K562 (cell line): Measurements from ENCODE around the gene SOBP. TPM values are rescaled to one million over a fixed set of nuclear protein-coding genes. Genes with fewer than 3 reads are reported as not detected.

ENCODE experiments used
- ATAC-seq: fragments of 200-7000 bp; cut with Tn5 transposase; 3 replicates; pipeline ENCODE4 v1.9.1; 2020; ENCODE audit warnings: moderate library complexity
- BruUV-seq: library from RNA; stranded (reverse); fragments of 400-500 nt; replicated peaks from 2 replicates; lab custom pipeline; 2021; lab: Mats Ljungman, UMichigan
- CTCF ChIA-PET: fragments of 300-600 bp; formaldehyde crosslinking; extraction: SDS; loops from one replicate; lab custom pipeline; 2021; ENCODE audit warnings: low intra/inter-chr PET ratio; lab: Yijun Ruan, JAX
- POLR2A ChIA-PET: fragments of 300-600, 350-650 bp; sonication (Branson Sonifier 250); formaldehyde crosslinking; extraction: SDS; loops from one replicate; lab custom pipeline; 2021; ENCODE audit warnings: antibody characterized with exemption, inconsistent platforms; lab: Yijun Ruan, JAX
- DNase-seq, 4 experiments: peaks; one replicate each; pipeline versions ENCODE4 v3.0.0 to v3.0.0-alpha.2; 2011 to 2018; ENCODE audit warnings: low spot score in 3 of 4, mixed read lengths in 3 of 4; ENCODE audit errors: extremely low read depth in 1 of 4
- FAIRE-seq: peaks from 2 replicates; lab custom pipeline; 2011; peaks lifted over from hg19 to GRCh38; lab: Jason Lieb, UNC
- H2AFZ ChIP-seq: 2 replicates; pipeline ENCODE4 v1.6.0; 2011; ENCODE audit warnings: low read depth, low read length, control low read depth, inconsistent platforms
- H3K27ac ChIP-seq: fragments of 200-600 bp; 3 replicates; pipeline ENCODE4 v1.8.0; 2011; ENCODE audit warnings: low read depth, mild to moderate bottlenecking, control low read depth, inconsistent platforms, low read length, moderate library complexity, mixed read lengths; ENCODE audit errors: extremely low read depth
- H3K27me3 ChIP-seq, 2 experiments: fragments of 300-600 bp in 1 of 2; 2 replicates in 1 of 2; 3 replicates in 1 of 2; pipeline versions ENCODE4 v1.6.0 to v1.8.0; 2011; ENCODE audit warnings: inconsistent platforms in 2 of 2, low read length in 2 of 2, mild to moderate bottlenecking in 1 of 2, mixed read lengths in 1 of 2, moderate library complexity in 1 of 2; ENCODE audit not compliant: control insufficient read depth in 2 of 2, insufficient read depth in 2 of 2
- H3K36me3 ChIP-seq: fragments of 300-600 bp; 3 replicates; pipeline ENCODE4 v1.8.0; 2011; ENCODE audit warnings: mild to moderate bottlenecking, low read length, inconsistent platforms; ENCODE audit not compliant: control insufficient read depth, insufficient read depth
- H3K4me1 ChIP-seq, 2 experiments: fragments of 200-600 bp in 1 of 2; replicated peaks in 1 of 2; 2 replicates in 1 of 2; 3 replicates in 1 of 2; pipeline versions ENCODE4 v1.5.1 to v1.8.0; 2011; ENCODE audit warnings: inconsistent platforms in 2 of 2, low read length in 2 of 2, mild to moderate bottlenecking in 1 of 2, mixed read lengths in 1 of 2, moderate library complexity in 1 of 2; ENCODE audit not compliant: control insufficient read depth in 2 of 2, insufficient read depth in 2 of 2
- H3K4me2 ChIP-seq: 2 replicates; pipeline ENCODE4 v1.6.1; 2011; ENCODE audit warnings: low read length, control low read depth, inconsistent platforms, mixed read lengths; ENCODE audit not compliant: insufficient read depth
- H3K4me3 ChIP-seq: fragments of 200-600 bp; sonication (generic), shearing (Covaris generic); 2 replicates; pipeline ENCODE4 v1.5.1; 2016; ENCODE audit warnings: control low read depth, inconsistent platforms
- H3K79me2 ChIP-seq: fragments of 200-600 bp; 3 replicates; pipeline ENCODE4 v1.8.0; 2011; ENCODE audit warnings: low read length, inconsistent platforms; ENCODE audit not compliant: control insufficient read depth, insufficient read depth
- H3K9ac ChIP-seq, 2 experiments: 2 replicates each; pipeline versions ENCODE4 v1.6.0 to v1.6.1; 2011; ENCODE audit warnings: low read depth in 2 of 2, low read length in 2 of 2, control low read depth in 1 of 2, inconsistent platforms in 1 of 2, mild to moderate bottlenecking in 1 of 2, mixed read lengths in 1 of 2; ENCODE audit not compliant: insufficient read depth in 1 of 2
- H3K9me1 ChIP-seq: one replicate; pipeline ENCODE4 v1.6.0; 2011; ENCODE audit warnings: inconsistent platforms, mild to moderate bottlenecking, low read length, moderate library complexity; ENCODE audit not compliant: control insufficient read depth, insufficient read depth
- H3K9me3 ChIP-seq: replicated peaks from 2 replicates; pipeline ENCODE4 v1.5.1; 2011; ENCODE audit warnings: low read depth, low read length, inconsistent platforms; ENCODE audit not compliant: control insufficient read depth, insufficient read depth
- H4K20me1 ChIP-seq: replicated peaks from 2 replicates; pipeline ENCODE4 v1.6.1; 2011; ENCODE audit warnings: low read length, inconsistent platforms, mixed read lengths; ENCODE audit not compliant: control insufficient read depth, insufficient read depth
- CBFA2T2 ChIP-seq: fragments of 450-650 bp; conservative IDR thresholded peaks from 2 replicates; pipeline ENCODE4 v1.6.1; 2017; ENCODE audit warnings: mild to moderate bottlenecking
- HDAC1 ChIP-seq, 2 experiments: fragments of 450-650 bp; IDR thresholded peaks; 2 replicates each; pipeline ENCODE4 v1.6.1; 2016 to 2017; ENCODE audit warnings: inconsistent platforms in 1 of 2, mild to moderate bottlenecking in 1 of 2, moderate library complexity in 1 of 2
- MTA3 ChIP-seq: fragments of 450-650 bp; formaldehyde crosslinking; IDR thresholded peaks from 2 replicates; pipeline ENCODE4 v1.6.1; 2017; ENCODE audit warnings: mild to moderate bottlenecking, borderline replicate concordance
- POLR2G ChIP-seq: fragments of 200-400 bp; formaldehyde crosslinking; IDR thresholded peaks from 2 replicates; pipeline ENCODE4 v1.6.1; 2017; ENCODE audit warnings: low read depth, mild to moderate bottlenecking, antibody characterized with exemption, low read length, moderate library complexity
- SREBF2 ChIP-seq: sonication (generic); formaldehyde crosslinking; IDR thresholded peaks from 2 replicates; pipeline ENCODE4 v1.4.0; 2020; ENCODE audit warnings: mild to moderate bottlenecking, missing genetic modification reagents
- ZNF175 ChIP-seq: fragments of 200-800 bp; sonication (Bioruptor generic); IDR thresholded peaks from 2 replicates; pipeline ENCODE4 v1.6.1; 2016; ENCODE audit warnings: low read depth, mild to moderate bottlenecking, missing genetic modification characterization, missing compliant biosample characterization
- WGBS: fragments of 100-300 bp; shearing (Covaris generic); methylation state at CpG from one replicate; pipeline ENCODE4 v1.1.6; 2016; ENCODE audit warnings: low coverage, mixed read lengths; ENCODE audit not compliant: insufficient coverage; ENCODE audit errors: missing lambda C conversion rate; 5-methylcytosine and 5-hydroxymethylcytosine counted together
- in situ Hi-C: fragments of 300-500 bp; cut with MboI; formaldehyde crosslinking; loops from 4 replicates; pipeline ENCODE4 v1.15.0; 2018; ENCODE audit warnings: inconsistent platforms, mixed read lengths
- intact Hi-C: fragments of 100-400 bp; cut with micrococcal nuclease; formaldehyde crosslinking; loops from 2 replicates; pipeline ENCODE4 v1.14.2; 2022
- polyA plus RNA-seq, 8 experiments: library from polyadenylated mRNA; depleted of rRNA in 4 of 8; stranded (reverse) in 5 of 8; unstranded in 3 of 8; fragments of >200 nt; fragmentation: Nextera tagmentation in 2 of 8; fragmentation: Illumina TruSeq in 1 of 8; extraction: Ambion mirVana in 2 of 8; extraction: Trizol in 1 of 8; gene quantifications; 2 replicates each; pipeline versions ENCODE4 v1.2.1 to v1.2.3, GENCODE V29; 2011 to 2014; ENCODE audit warnings: inconsistent platforms in 1 of 8, missing spikeins in 1 of 8
- total RNA-seq, 7 experiments: library from RNA; depleted of rRNA in 6 of 7; stranded (reverse); fragments of >200 nt in 6 of 7; fragmentation: Illumina TruSeq in 2 of 7; extraction: Trizol in 2 of 7; gene quantifications; 2 replicates each; pipeline versions ENCODE4 v1.2.1 to v1.2.3, GENCODE V29; 2011 to 2021; ENCODE audit warnings: low replicate concordance in 1 of 7
- TF ChIP-seq, protein P1 (sequence below): fragments of 250-450 bp; sonication (Bioruptor Pico); IDR thresholded peaks from 2 replicates; pipeline ENCODE4 v1.4.0; 2020; ENCODE audit warnings: borderline replicate concordance
- TF ChIP-seq, protein P2 (sequence below): fragments of 200-800 bp; sonication (Bioruptor generic); IDR thresholded peaks from 2 replicates; pipeline ENCODE4 v1.6.1; 2017; ENCODE audit warnings: missing genetic modification characterization, missing compliant biosample characterization
- TF ChIP-seq, protein P3 (sequence below): fragments of 250-450 bp; sonication (Bioruptor Pico); IDR thresholded peaks from 2 replicates; pipeline ENCODE4 v1.5.0; 2022; ENCODE audit warnings: mild to moderate bottlenecking

Gene SOBP
- total and polyA plus RNA-seq, 9 of the 15 experiments (the other 6 are each of a cell fraction or from before 2014, with no cell fraction given) = 0.16 TPM; not detected in 8

GRCh38 chr6:107574856-107575255 lies 84.9 kb downstream of the SOBP start:
- ChIA-PET POLR2A (no interaction called here), CTCF (no interaction called here)
- intact Hi-C loops = no loop called here
- Histone ChIP-seq H2AFZ (no peak overlapping the region), H4K20me1 (no peaks in the 10 kb centered on the region), H3K4me2 (no peak overlapping the region), H3K9ac (no peak overlapping the region), H3K36me3 (no peaks in the 10 kb centered on the region), H3K27me3 (peaks cover 13 to 30% of the 10 kb centered on the region in 2 experiments; a peak in 4 of 5 replicates), H3K9me1 (no peaks in the 10 kb centered on the region), H3K9me3 (no peaks in the 10 kb centered on the region), H3K79me2 (no peaks in the 10 kb centered on the region), H3K4me3 (no peak overlapping the region), H3K4me1 (no peaks in the 10 kb centered on the region), H3K27ac (no peak overlapping the region)
- in situ Hi-C loops = no loop called here
- ATAC-seq = no peak
- no peak for DNase-seq
- no peak for TF ChIP-seq ZNF175
- no peak for TF ChIP-seq POLR2G
- TF ChIP-seq MTA3 = no peak
- TF ChIP-seq, protein P1, sequence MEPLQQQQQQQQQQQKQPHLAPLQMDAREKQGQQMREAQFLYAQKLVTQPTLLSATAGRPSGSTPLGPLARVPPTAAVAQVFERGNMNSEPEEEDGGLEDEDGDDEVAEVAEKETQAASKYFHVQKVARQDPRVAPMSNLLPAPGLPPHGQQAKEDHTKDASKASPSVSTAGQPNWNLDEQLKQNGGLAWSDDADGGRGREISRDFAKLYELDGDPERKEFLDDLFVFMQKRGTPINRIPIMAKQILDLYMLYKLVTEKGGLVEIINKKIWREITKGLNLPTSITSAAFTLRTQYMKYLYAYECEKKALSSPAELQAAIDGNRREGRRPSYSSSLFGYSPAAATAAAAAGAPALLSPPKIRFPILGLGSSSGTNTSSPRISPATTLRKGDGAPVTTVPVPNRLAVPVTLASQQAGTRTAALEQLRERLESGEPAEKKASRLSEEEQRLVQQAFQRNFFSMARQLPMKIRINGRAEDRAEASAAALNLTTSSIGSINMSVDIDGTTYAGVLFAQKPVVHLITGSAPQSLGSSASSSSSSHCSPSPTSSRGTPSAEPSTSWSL (CRISPR knock-in tag) = no peak
- TF ChIP-seq, protein P2, sequence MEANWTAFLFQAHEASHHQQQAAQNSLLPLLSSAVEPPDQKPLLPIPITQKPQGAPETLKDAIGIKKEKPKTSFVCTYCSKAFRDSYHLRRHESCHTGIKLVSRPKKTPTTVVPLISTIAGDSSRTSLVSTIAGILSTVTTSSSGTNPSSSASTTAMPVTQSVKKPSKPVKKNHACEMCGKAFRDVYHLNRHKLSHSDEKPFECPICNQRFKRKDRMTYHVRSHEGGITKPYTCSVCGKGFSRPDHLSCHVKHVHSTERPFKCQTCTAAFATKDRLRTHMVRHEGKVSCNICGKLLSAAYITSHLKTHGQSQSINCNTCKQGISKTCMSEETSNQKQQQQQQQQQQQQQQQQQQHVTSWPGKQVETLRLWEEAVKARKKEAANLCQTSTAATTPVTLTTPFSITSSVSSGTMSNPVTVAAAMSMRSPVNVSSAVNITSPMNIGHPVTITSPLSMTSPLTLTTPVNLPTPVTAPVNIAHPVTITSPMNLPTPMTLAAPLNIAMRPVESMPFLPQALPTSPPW = no peak
- TF ChIP-seq CBFA2T2 = no peak
- TF ChIP-seq, protein P3, sequence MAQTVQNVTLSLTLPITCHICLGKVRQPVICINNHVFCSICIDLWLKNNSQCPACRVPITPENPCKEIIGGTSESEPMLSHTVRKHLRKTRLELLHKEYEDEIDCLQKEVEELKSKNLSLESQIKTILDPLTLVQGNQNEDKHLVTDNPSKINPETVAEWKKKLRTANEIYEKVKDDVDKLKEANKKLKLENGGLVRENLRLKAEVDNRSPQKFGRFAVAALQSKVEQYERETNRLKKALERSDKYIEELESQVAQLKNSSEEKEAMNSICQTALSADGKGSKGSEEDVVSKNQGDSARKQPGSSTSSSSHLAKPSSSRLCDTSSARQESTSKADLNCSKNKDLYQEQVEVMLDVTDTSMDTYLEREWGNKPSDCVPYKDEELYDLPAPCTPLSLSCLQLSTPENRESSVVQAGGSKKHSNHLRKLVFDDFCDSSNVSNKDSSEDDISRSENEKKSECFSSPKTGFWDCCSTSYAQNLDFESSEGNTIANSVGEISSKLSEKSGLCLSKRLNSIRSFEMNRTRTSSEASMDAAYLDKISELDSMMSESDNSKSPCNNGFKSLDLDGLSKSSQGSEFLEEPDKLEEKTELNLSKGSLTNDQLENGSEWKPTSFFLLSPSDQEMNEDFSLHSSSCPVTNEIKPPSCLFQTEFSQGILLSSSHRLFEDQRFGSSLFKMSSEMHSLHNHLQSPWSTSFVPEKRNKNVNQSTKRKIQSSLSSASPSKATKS (CRISPR knock-in tag) = no peak
- no peak for TF ChIP-seq SREBF2 (CRISPR knock-in tag)
- TF ChIP-seq HDAC1 (IDR thresholded peaks at IDR 0.05) = no peak
- BruUV-seq = no TSS peak
- 0% methylated on average over 6 of the region's 6 CpGs for WGBS
- no peak for FAIRE-seq
